PC-9 (cell line): ENCODE results near the gene FTMT. TPM values are rescaled to one million over a fixed set of nuclear protein-coding genes. Genes with fewer than 3 reads are reported as not detected.

ENCODE experiments used
- BruUV-seq: library from RNA; stranded (reverse); fragments of 400-500 nt; replicated peaks from 2 replicates; lab custom pipeline; 2021; lab: Mats Ljungman, UMichigan
- CTCF ChIA-PET: fragments of 300-600 bp; sonication (Branson Sonifier 250); formaldehyde crosslinking; loops from one replicate; lab custom pipeline; 2022; ENCODE audit warnings: antibody characterized with exemption; lab: Charles Lee
- POLR2A ChIA-PET: fragments of 300-600 bp; sonication (Branson Sonifier 250); formaldehyde crosslinking; loops from one replicate; lab custom pipeline; 2022; ENCODE audit warnings: antibody characterized with exemption; ENCODE audit not compliant: unreplicated experiment; lab: Charles Lee
- DNase-seq, 2 experiments: peaks; one replicate each; pipeline versions ENCODE4 v3.0.0 to v3.0.0-alpha.2; 2015 to 2022; ENCODE audit warnings: mixed read lengths in 1 of 2
- H2AFZ ChIP-seq: fragments of 200-600 bp; sonication (generic); 2 replicates; pipeline ENCODE4 v1.8.1; 2017; ENCODE audit warnings: antibody characterized with exemption
- H3F3A ChIP-seq: fragments of 200-600 bp; sonication (generic); 2 replicates; pipeline ENCODE4 v1.8.1; 2017; ENCODE audit warnings: antibody characterized with exemption, mild to moderate bottlenecking, low read depth; ENCODE audit not compliant: insufficient read depth
- H3K27ac ChIP-seq: fragments of 200-600 bp; sonication (generic); 2 replicates; pipeline ENCODE4 v1.6.1; 2016; ENCODE audit warnings: mixed run types
- H3K27me3 ChIP-seq: fragments of 200-600 bp; sonication (generic); 2 replicates; pipeline ENCODE4 v1.6.1; 2016; ENCODE audit warnings: low read depth, mixed run types; ENCODE audit not compliant: insufficient read depth
- H3K36me3 ChIP-seq: fragments of 200-600 bp; sonication (generic); 2 replicates; pipeline ENCODE4 v1.6.1; 2016; ENCODE audit warnings: low read depth, mixed run types
- H3K4me1 ChIP-seq: fragments of 200-600 bp; sonication (generic); replicated peaks from 2 replicates; pipeline ENCODE4 v1.6.1; 2016; ENCODE audit warnings: mixed run types; ENCODE audit not compliant: insufficient read depth
- H3K4me2 ChIP-seq: fragments of 200-600 bp; sonication (generic); 2 replicates; pipeline ENCODE4 v1.6.1; 2017; ENCODE audit warnings: mixed run types
- H3K4me3 ChIP-seq: fragments of 200-600 bp; sonication (generic); 2 replicates; pipeline ENCODE4 v1.6.1; 2016; ENCODE audit warnings: mixed run types
- H3K79me2 ChIP-seq: fragments of 200-600 bp; sonication (generic); 2 replicates; pipeline ENCODE4 v1.6.1; 2017; ENCODE audit warnings: low read depth, mixed run types
- H3K9me2 ChIP-seq: fragments of 200-600 bp; sonication (generic); 2 replicates; pipeline ENCODE4 v1.8.1; 2017; ENCODE audit warnings: mild to moderate bottlenecking; ENCODE audit not compliant: insufficient read depth
- H3K9me3 ChIP-seq: fragments of 200-600 bp; sonication (generic); 2 replicates; pipeline ENCODE4 v1.8.1; 2016; ENCODE audit warnings: low read depth; ENCODE audit not compliant: insufficient read depth
- H4K20me1 ChIP-seq: fragments of 200-600 bp; sonication (generic); 2 replicates; pipeline ENCODE4 v1.8.1; 2017; ENCODE audit not compliant: insufficient read depth
- CTCF ChIP-seq: fragments of 200-600 bp; sonication (generic); conservative IDR thresholded peaks from 2 replicates; pipeline ENCODE4 v1.6.1; 2017; ENCODE audit warnings: mixed run types, antibody characterized with exemption, mild to moderate bottlenecking, moderate library complexity
- EZH2 ChIP-seq: fragments of 200-600 bp; sonication (generic); IDR thresholded peaks from 2 replicates; pipeline ENCODE4 v1.8.0; 2017; ENCODE audit warnings: antibody characterized with exemption, low read depth
- intact Hi-C: fragments of 100-400 bp; cut with micrococcal nuclease; formaldehyde crosslinking; loops from one replicate; pipeline ENCODE4 v1.10.0; 2022; ENCODE audit not compliant: unreplicated experiment
- total RNA-seq: library from RNA; stranded (reverse); gene quantifications from 2 replicates; pipeline ENCODE4 v1.2.3, GENCODE V29; 2021

Gene FTMT
- total RNA-seq, 1 experiment from 2014 or later = not detected

- H3K4me2 ChIP-seq = no peak overlapping the region
- no peaks in the 10 kb centered on the region for H3K27me3 ChIP-seq
- H3K27ac ChIP-seq = no peak overlapping the region
- no peak overlapping the region for H3K4me3 ChIP-seq
- no peaks in the 10 kb centered on the region; the same call in 1 of the 2 replicates for H3K9me2 ChIP-seq
- POLR2A ChIA-PET = no interaction called here
- DNase-seq = no peak
- H3F3A ChIP-seq = no peaks in the 10 kb centered on the region
- intact Hi-C loops = no loop called here
- H3K79me2 ChIP-seq = no peaks in the 10 kb centered on the region
- H3K9me3 ChIP-seq = no peaks in the 10 kb centered on the region
- no peak overlapping the region for H2AFZ ChIP-seq
- TF ChIP-seq EZH2 (no peak), CTCF (no peak)
- H3K4me1 ChIP-seq = no peaks in the 10 kb centered on the region
- H4K20me1 ChIP-seq = no peaks in the 10 kb centered on the region
- BruUV-seq = no TSS peak
- H3K36me3 ChIP-seq = no peaks in the 10 kb centered on the region
- CTCF ChIA-PET = no interaction called here
Observed at GRCh38 chr5:121885630-121886029, 33.9 kb downstream of the FTMT start.

- Histone ChIP-seq H3K27me3 (no peaks in the 10 kb centered on the region), H3K27ac (no peak overlapping the region), H2AFZ (no peak overlapping the region), H3K79me2 (no peaks in the 10 kb centered on the region), H3F3A (no peaks in the 10 kb centered on the region), H3K4me3 (no peak overlapping the region), H4K20me1 (no peaks in the 10 kb centered on the region), H3K36me3 (no peaks in the 10 kb centered on the region), H3K4me2 (no peak overlapping the region), H3K4me1 (no peaks in the 10 kb centered on the region), H3K9me3 (no peaks in the 10 kb centered on the region), H3K9me2 (no peaks in the 10 kb centered on the region; the same call in 1 of the 2 replicates)
- ChIA-PET CTCF (no interaction called here), POLR2A (no interaction called here)
- DNase-seq = no peak
- BruUV-seq = no TSS peak
- intact Hi-C loops = no loop called here
- no peak for TF ChIP-seq EZH2
- no peak for TF ChIP-seq CTCF
Observed at GRCh38 chr5:121887727-121888126, 36.0 kb downstream of the FTMT start.

- Histone ChIP-seq H3K27me3 (no peaks in the 10 kb centered on the region), H3K9me2 (no peaks in the 10 kb centered on the region; the same call in 1 of the 2 replicates), H2AFZ (no peak overlapping the region), H3K27ac (no peak overlapping the region), H3F3A (no peaks in the 10 kb centered on the region), H3K79me2 (no peaks in the 10 kb centered on the region), H3K4me2 (no peak overlapping the region), H3K4me1 (no peaks in the 10 kb centered on the region), H3K4me3 (no peak overlapping the region), H4K20me1 (no peaks in the 10 kb centered on the region), H3K9me3 (no peaks in the 10 kb centered on the region), H3K36me3 (no peaks in the 10 kb centered on the region)
- intact Hi-C loops = no loop called here
- TF ChIP-seq CTCF (no peak), EZH2 (no peak)
- no peak for DNase-seq
- ChIA-PET CTCF (no interaction called here), POLR2A (no interaction called here)
- BruUV-seq = no TSS peak
Observed at GRCh38 chr5:121890297-121890858, 38.7 kb downstream of the FTMT start.
